GM19468 (cell line): ENCODE results near the gene ZNF215.
"Not testable (repeated sequence)": the region's sequence is repeated elsewhere in the genome, so short reads cannot be mapped to it uniquely, and the experiment has no call there.

Experiments used
- ATAC-seq: cut with Tn5 transposase; IDR thresholded peaks from one replicate; pipeline ENCODE4 v1.9.1; 2021; ENCODE audit warnings: mild to moderate bottlenecking, moderate library complexity, moderate number of reproducible peaks; ENCODE audit not compliant: unreplicated experiment; ENCODE audit errors: extremely low read depth

ZNF215 gene

DNA sequence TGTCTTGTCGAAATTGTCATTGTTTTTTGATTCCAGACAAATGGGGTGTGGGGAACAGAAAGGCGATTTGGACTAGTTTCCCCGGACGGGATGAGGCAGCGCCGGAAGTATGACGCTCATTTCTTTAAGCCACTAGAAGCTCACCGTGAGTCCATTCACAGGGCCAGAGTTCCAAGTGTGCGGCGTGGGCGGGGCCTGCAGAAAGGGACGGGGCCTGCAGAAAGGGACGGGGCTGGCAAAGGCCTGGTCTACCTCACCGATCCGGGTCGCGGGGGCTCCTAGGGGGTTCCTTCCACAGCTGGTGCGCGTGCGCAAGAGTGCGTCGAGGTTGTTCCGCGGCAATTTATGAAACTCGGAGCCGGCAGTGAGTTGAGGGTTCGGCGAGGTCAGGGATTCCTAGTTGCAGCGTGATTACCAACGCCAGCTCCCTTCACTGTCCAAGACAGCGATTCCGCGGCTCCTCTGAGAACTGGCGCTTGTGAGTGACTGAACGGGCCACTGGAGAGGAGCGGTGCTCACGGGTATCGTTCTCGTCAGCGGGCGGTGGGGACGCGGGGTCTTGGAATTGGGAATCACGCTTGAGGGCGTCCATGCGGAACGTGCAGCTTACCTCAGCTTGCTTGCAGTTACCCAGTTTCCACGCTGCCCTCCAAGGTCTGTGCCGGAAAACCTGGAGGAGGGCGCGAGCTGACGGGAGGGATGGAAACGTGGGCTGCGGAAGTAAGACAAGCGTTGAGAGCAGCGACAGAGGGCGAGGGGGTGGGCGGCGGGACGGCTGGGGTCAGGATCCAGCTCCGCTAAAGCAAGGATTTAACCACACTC, at the start of gene ZNF215:
TSS of gene ZNF215 (plus strand) at position 219 of the 822 bp plus-strand sequence. CDS start 5,847 bp downstream, outside the sequence.
- no peak for ATAC-seq

- ATAC-seq = no peak
These were observed 49.3 kb upstream of the ZNF215 start for GRCh38 chr11:6876914-6877313.

DNA sequence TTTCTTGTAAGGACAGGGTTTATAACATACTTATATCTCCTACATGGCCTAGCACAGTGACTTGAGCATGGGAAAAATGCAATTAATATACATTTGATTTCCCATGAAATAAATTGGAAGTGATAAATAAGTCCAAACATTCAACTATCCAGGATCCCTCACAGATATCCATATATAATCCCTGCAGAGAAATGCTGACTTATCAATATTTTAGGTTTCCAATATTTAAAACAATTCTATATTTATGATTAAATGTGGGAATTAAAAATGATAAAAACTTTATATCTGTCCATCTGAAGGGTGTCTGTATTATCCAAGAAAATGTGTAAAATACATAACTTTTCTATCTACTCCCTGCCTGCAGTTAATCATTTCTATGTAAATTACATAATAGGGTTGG, 43.5 kb upstream of the ZNF215 start:
- no peak for ATAC-seq

- not testable (repeated sequence) for ATAC-seq
These were observed 38.5 kb upstream of the ZNF215 start for GRCh38 chr11:6887711-6888110.

DNA sequence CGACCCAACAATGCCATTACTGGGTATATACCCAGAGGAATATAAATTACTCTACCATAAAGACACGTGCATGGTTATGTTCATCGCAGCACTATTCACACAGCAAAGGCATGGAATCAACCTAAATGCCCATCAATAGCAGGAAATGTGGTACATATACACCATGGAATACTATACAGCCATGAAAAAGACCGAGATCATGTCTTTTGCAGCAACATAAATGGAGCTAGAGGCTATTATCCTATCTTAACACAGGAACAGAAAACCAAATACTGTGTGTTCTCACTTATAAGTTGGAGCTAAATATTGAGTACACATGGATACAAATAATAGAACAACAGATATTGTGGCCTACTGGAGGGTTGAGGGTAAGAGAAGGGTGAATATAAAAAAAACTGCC, 37.4 kb upstream of the ZNF215 start:
- ATAC-seq = no peak

DNA sequence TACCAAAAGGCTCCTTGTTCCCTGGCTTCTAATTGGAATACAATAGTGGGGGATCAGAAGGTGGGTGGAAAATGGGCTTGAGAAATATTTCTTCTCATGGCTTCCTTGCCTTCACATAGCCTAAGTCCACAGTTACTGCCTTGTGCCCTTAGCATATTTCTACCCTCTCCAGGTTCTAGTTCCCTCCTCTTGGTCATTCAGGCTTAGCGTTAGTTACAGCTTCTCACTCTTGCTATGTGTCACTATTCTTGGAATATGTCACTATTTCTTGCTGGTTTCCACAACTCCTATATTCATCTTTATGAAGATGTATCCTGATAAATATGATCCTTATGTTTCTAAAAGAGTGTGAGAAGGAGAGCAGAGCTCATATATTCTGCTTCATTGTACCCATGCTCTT, 36.4 kb upstream of the ZNF215 start:
- ATAC-seq = no peak

DNA sequence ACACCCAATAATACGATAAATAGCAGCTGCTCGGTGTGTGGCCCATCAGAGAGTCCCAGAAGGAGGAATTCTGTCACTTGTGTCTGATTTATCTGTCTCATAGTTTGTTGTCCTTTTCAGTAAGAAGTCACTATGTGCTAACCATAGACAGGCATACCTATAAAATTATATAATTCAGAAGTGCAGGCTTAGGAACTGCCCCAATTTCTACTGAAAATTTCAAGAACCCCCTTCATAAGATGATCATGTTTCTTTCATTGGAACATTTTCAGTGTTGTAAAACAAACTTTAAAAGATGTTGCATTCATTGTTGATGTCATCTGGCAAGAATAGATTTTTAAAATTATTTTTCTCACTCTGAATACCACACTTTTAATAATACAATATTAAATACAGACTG, 33.8 kb upstream of the ZNF215 start, which contains the start of gene OR2D2:
TSS of gene OR2D2 (minus strand) at position 101 of the 400 bp plus-strand sequence. CDS start at position 101, 0 bp downstream.
- no peak for ATAC-seq

- ATAC-seq = no peak
These were observed 32.1 kb upstream of the ZNF215 start for GRCh38 chr11:6894097-6894496.

DNA sequence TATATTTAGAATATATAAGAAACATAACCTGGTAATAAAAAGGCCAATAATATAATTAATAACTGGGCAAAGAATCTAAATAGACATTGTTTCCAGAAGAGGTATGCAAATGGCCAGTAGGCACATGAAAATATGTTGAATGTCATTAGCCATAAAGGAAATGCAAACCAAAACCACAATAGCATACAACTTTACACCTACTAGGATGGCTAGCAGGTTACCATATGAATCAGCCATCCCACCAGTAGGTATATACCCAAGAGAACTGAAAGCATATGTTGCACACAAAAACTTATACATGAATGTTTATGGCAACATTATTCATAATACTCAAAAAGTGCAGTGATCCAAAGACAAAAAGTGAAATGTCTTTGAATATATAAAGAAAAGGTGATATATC, 31.2 kb upstream of the ZNF215 start:
- peak; percentile 81 for ATAC-seq

- no peak for ATAC-seq
These were observed 27.3 kb upstream of the ZNF215 start for GRCh38 chr11:6898911-6899310.

GRCh38 chr11:6900327-6900999, 25.8 kb upstream of the ZNF215 start:
- no peak for ATAC-seq

DNA sequence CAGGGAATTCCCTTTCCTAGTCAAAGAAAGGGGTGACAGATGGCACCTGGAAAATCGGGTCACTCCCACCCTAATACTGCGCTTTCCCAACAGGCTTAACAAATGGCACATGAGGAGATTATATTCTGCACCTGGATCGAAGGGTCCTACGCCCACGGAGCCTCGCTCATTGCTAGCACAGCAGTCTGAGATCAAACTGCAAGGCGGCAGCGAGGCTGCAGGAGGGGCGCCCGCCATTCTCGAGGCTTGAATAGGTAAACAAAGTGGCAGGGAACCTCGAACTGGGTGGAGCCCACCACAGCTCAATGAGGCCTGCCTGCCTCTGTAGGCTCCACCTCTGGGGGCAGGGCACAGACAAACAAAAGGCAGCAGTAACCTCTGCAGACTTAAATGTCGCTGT, 21.4 kb upstream of the ZNF215 start:
- ATAC-seq = not testable (repeated sequence)

GRCh38 chr11:6911378-6911777, 14.8 kb upstream of the ZNF215 start:
- no peak for ATAC-seq

DNA sequence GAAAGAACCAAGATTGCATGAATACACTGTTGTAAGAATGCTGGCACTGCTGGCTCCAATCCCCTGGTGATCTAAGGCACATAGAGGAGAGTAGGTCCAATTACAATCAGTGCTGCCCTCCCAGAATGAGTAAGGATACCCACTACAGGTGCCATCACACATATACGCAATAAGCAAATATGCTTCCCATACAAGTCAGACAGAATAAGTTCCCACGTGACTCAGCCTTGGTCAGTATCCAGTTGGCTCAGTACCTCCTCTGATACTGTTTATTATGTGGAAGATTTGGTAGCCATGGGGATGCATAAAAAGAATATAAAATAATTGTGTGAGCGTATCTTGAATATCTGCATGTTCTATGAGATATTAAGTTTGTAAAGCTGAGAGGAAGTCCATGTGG, 14.3 kb upstream of the ZNF215 start:
- ATAC-seq = no peak

- ATAC-seq = no peak
These were observed 6.5 kb upstream of the ZNF215 start for GRCh38 chr11:6919698-6920097.

- no peak for ATAC-seq
These were observed 5.5 kb upstream of the ZNF215 start, which contains the start of gene OR2D3 for GRCh38 chr11:6920702-6921101. Gene OR2D3, plus strand, starts transcription at chr11:6921002. Its CDS starts 0 bp downstream, at chr11:6921002.

DNA sequence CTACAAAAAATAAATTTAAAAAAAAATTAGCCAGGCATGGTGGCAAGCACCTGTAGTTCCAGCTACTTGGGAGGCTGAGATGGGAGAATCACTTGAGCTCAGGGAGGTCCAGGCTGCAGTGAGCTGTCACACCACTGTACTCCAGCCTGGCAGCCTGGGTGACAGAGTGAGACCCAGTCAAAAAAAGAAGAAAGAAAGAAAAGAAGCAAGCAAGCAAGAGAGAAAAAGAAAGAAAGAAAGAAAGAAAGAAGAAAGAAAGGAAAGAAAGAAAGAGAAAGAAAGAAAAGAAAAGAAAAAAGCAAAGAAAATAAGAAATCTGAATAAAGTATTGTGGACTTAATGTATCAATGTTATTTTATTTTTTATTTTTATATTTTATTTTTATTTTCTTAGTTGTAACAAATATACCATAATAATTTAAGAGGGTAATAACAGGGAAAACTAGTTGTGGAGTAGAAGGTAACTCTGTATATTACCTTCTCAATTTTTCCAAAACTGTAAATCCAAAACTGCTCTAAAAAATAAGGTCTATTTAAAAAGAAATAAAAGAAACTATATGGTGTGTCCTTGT, 1.1 kb upstream of the ZNF215 start:
- ATAC-seq = no peak

DNA sequence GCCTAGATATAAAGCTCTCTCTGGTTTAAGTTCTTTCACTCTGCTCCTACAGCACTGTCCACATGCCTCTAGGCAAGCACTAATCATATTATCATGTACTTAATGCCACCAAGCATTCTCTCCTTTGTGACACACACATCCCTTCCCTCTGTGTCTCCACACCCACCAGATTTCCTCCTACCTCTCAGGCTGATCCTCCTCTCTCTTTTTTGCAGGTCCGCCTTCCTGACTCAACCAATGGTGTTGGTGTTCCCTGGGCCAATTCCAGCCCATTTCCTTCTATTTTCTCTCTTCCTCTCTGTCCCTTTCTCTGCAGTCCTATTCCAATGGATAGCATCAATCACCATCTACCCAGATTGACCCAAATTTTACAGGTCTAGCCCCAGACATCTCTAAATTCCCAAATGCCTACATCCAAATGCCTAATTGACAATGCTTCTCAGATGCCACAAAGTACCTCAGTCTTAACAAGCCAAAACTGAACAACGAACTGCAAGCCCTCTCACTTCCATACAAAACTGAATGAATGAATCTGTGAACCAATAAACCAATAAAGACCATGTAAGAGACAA, 504 bp upstream of the ZNF215 start:
- ATAC-seq = no peak

DNA sequence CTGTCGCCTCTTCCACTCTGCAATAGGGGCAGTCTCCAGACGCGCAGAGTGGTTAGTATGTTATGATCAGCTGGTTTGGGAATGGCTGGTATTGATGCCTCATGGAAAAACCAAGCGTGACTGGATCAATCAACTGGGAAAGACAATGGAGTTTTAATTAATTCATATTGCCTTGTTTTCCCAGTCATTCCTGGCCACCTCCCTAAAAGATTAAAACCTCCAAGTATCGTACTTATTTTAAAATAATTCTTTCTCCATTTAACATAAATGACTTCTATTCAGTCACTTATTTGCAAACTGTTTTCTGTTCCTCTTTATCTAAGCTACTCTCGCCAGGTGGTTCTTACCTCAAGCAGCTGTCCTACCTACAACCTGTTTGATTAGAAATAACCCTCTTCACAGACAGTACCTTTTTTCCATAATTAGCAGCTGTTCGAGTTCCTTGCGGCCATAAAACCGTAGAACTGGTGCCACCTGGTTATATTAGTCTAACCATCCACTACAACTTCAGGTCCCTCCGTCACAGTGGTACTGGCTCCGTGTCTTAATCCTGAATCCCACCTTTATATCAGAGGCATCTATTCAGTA, 898 bp downstream of the ZNF215 start:
- ATAC-seq = peak; percentile 51

DNA sequence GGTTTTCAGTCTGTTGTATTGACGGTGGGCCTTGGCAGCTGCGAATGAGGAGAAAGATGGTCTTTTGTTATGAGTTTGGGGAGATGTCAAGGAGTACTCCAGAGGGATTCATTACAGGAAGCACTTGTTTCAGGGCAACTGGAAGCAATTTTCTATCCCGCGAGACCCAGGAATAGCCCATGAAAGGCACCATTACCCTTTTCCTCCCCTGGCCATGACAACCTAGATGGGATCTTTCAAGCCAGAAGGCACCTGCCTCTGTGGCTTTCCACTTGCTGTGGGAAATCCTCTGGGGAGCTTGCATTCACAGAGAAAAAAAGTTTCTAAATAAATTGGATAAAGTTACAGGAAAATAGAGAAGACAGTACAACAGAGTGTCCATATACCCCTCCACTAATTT, 2.7 kb downstream of the ZNF215 start:
- ATAC-seq = no peak
